IMR-90 (cell line): ENCODE data around the gene ENOX2. TPM values are rescaled to one million over a fixed set of nuclear protein-coding genes. Genes with fewer than 3 reads are reported as not detected.

Experiments
- ATAC-seq: fragments of 200-7000 bp; cut with Tn5 transposase; 2 replicates; pipeline ENCODE4 v1.9.1; 2020; ENCODE audit warnings: low read depth, mild to moderate bottlenecking, moderate library complexity
- BruUV-seq: library from RNA; stranded (reverse); fragments of 400-500 nt; replicated peaks from 2 replicates; lab custom pipeline; 2021; lab: Mats Ljungman, UMichigan
- CTCF ChIA-PET: fragments of 300-600 bp; formaldehyde crosslinking; extraction: SDS; loops from one replicate; lab custom pipeline; 2021; ENCODE audit warnings: antibody characterized with exemption; lab: Yijun Ruan, JAX
- POLR2A ChIA-PET: fragments of 300-600 bp; sonication (Branson Sonifier 250); formaldehyde crosslinking; loops from one replicate; lab custom pipeline; 2022; ENCODE audit warnings: antibody characterized with exemption; ENCODE audit not compliant: unreplicated experiment; lab: Charles Lee
- DNase-seq: peaks from one replicate; pipeline ENCODE4 v3.0.0; 2013
- H2AFZ ChIP-seq: replicated peaks from 2 replicates; pipeline ENCODE3; 2013; ENCODE audit warnings: low read length, mild to moderate bottlenecking; ENCODE audit not compliant: poor library complexity
- H2AK5ac ChIP-seq: 2 replicates; pipeline ENCODE4 v1.6.1; 2013; ENCODE audit warnings: low read depth, low read length, inconsistent platforms
- H2AK9ac ChIP-seq: replicated peaks from 2 replicates; pipeline ENCODE3; 2013; ENCODE audit warnings: mild to moderate bottlenecking, low read depth, low read length, moderate library complexity; ENCODE audit not compliant: poor library complexity
- H2BK120ac ChIP-seq: 2 replicates; pipeline ENCODE4 v1.6.1; 2013; ENCODE audit warnings: low read depth, low read length, inconsistent platforms
- H2BK15ac ChIP-seq: 3 replicates; pipeline ENCODE4 v1.6.1; 2013; ENCODE audit warnings: low read depth, low read length, inconsistent platforms
- H2BK20ac ChIP-seq: 2 replicates; pipeline ENCODE4 v1.6.1; 2013; ENCODE audit warnings: low read depth, mild to moderate bottlenecking, inconsistent platforms, low read length, moderate library complexity
- H2BK5ac ChIP-seq: 2 replicates; pipeline ENCODE4 v1.6.1; 2013; ENCODE audit warnings: mild to moderate bottlenecking, low read depth, low read length, inconsistent platforms; ENCODE audit not compliant: poor library complexity, severe bottlenecking
- H3K14ac ChIP-seq: replicated peaks from 2 replicates; pipeline ENCODE4 v1.6.1; 2013; ENCODE audit warnings: low read depth, low read length, inconsistent platforms
- H3K18ac ChIP-seq: 2 replicates; pipeline ENCODE4 v1.6.1; 2013; ENCODE audit warnings: low read depth, low read length, control low read depth
- H3K23ac ChIP-seq: 2 replicates; pipeline ENCODE4 v1.6.1; 2013; ENCODE audit warnings: low read depth, low read length, inconsistent platforms
- H3K27ac ChIP-seq: 2 replicates; pipeline ENCODE4 v1.5.1; 2013; ENCODE audit warnings: mild to moderate bottlenecking, control low read depth, low read length; ENCODE audit not compliant: insufficient read depth
- H3K27me3 ChIP-seq: 2 replicates; pipeline ENCODE4 v1.6.1; 2013; ENCODE audit warnings: low read length; ENCODE audit not compliant: control insufficient read depth, insufficient read depth
- H3K36me3 ChIP-seq: 2 replicates; pipeline ENCODE4 v1.6.1; 2013; ENCODE audit warnings: low read length, mixed read lengths; ENCODE audit not compliant: control insufficient read depth, insufficient read depth
- H3K4ac ChIP-seq: 2 replicates; pipeline ENCODE4 v1.6.1; 2013; ENCODE audit warnings: low read depth, low read length, inconsistent platforms
- H3K4me1 ChIP-seq: 2 replicates; pipeline ENCODE4 v1.6.1; 2013; ENCODE audit warnings: low read length, mixed read lengths; ENCODE audit not compliant: control insufficient read depth, insufficient read depth
- H3K4me2 ChIP-seq: 2 replicates; pipeline ENCODE4 v1.6.1; 2013; ENCODE audit warnings: low read depth, mild to moderate bottlenecking, control low read depth, low read length, moderate library complexity
- H3K4me3 ChIP-seq: 2 replicates; pipeline ENCODE4 v1.5.1; 2013; ENCODE audit warnings: low read depth, mild to moderate bottlenecking, control low read depth, low read length, moderate library complexity; ENCODE audit not compliant: insufficient read depth
- H3K56ac ChIP-seq: 2 replicates; pipeline ENCODE4 v1.6.1; 2013; ENCODE audit warnings: low read length, inconsistent platforms; ENCODE audit not compliant: insufficient read depth; ENCODE audit errors: extremely low read depth
- H3K79me1 ChIP-seq, 2 experiments: 2 replicates each; pipeline ENCODE4 v1.6.1; 2013; ENCODE audit warnings: low read length in 2 of 2, inconsistent platforms in 1 of 2, low read depth in 1 of 2
- H3K9ac ChIP-seq: 2 replicates; pipeline ENCODE4 v1.6.1; 2013; ENCODE audit warnings: low read depth, low read length, control low read depth
- H3K9me1 ChIP-seq: 2 replicates; pipeline ENCODE4 v1.6.1; 2013; ENCODE audit warnings: low read length, inconsistent platforms; ENCODE audit not compliant: insufficient read depth
- H3K9me3 ChIP-seq: 2 replicates; pipeline ENCODE4 v1.6.1; 2013; ENCODE audit warnings: low read length; ENCODE audit not compliant: control insufficient read depth, insufficient read depth
- H4K20me1 ChIP-seq: 2 replicates; pipeline ENCODE4 v1.6.1; 2013; ENCODE audit warnings: low read length, inconsistent platforms; ENCODE audit not compliant: insufficient read depth
- H4K5ac ChIP-seq: 2 replicates; pipeline ENCODE4 v1.6.1; 2013; ENCODE audit warnings: mild to moderate bottlenecking, low read depth, low read length, control low read depth
- H4K8ac ChIP-seq, 2 experiments: 2 replicates each; pipeline ENCODE4 v1.6.1; 2013; ENCODE audit warnings: low read depth in 2 of 2, low read length in 2 of 2, control low read depth in 1 of 2, inconsistent platforms in 1 of 2
- H4K91ac ChIP-seq: 2 replicates; pipeline ENCODE4 v1.6.1; 2013; ENCODE audit warnings: low read depth, low read length, inconsistent platforms; ENCODE audit not compliant: insufficient read depth
- FOS ChIP-seq: fragments of 150-350 bp; IDR thresholded peaks from 2 replicates; pipeline ENCODE4 v1.6.1; 2016; ENCODE audit warnings: low read depth, low read length
- MAZ ChIP-seq: IDR thresholded peaks from 2 replicates; pipeline ENCODE4 v1.6.1; 2012; ENCODE audit warnings: low read depth, mild to moderate bottlenecking, low read length, improper control_type of control experiment, moderate library complexity, borderline replicate concordance
- MXI1 ChIP-seq: IDR thresholded peaks from 2 replicates; pipeline ENCODE4 v1.6.1; 2012; ENCODE audit warnings: low read depth, mild to moderate bottlenecking, low read length, moderate library complexity, borderline replicate concordance
- NFE2L2 ChIP-seq: fragments of 150-350 bp; IDR thresholded peaks from 2 replicates; pipeline ENCODE4 v1.6.1; 2016; ENCODE audit warnings: low read depth, mild to moderate bottlenecking, low read length
- WGBS, 2 experiments: methylation state at CpG; one replicate each; pipeline versions ENCODE4 v1.1.5 to v1.1.7; 2013; ENCODE audit warnings: missing lambda C conversion rate in 2 of 2; ENCODE audit not compliant: insufficient read length in 1 of 2; ENCODE audit errors: extremely low coverage in 2 of 2; 5-methylcytosine and 5-hydroxymethylcytosine counted together
- dilution Hi-C: fragments of 300-500 bp; cut with HindIII; formaldehyde crosslinking; loops from one replicate; pipeline ENCODE4 v1.14.3; 2018; ENCODE audit warnings: low sequenced_read_pairs; ENCODE audit not compliant: unreplicated experiment
- in situ Hi-C: fragments of 300-500 bp; cut with MboI; formaldehyde crosslinking; loops from 3 replicates; pipeline ENCODE4 v1.14.3; 2019; ENCODE audit warnings: low sequenced_read_pairs, inconsistent platforms, mixed read lengths
- intact Hi-C: fragments of 100-400 bp; cut with micrococcal nuclease; formaldehyde crosslinking; loops from 2 replicates; pipeline ENCODE4 v1.10.0; 2022
- polyA plus RNA-seq, 3 experiments: library from polyadenylated mRNA; depleted of rRNA; stranded (reverse); fragments of >200 nt; gene quantifications; 2 replicates each; pipeline ENCODE4 v1.2.3, GENCODE V29; 2012; ENCODE audit warnings: low replicate concordance in 1 of 3
- total RNA-seq: library from RNA; depleted of rRNA; stranded (reverse); fragments of >200 nt; gene quantifications from 2 replicates; pipeline ENCODE4 v1.2.3, GENCODE V29; 2012
- TF ChIP-seq, protein P1 (sequence below): conservative IDR thresholded peaks from 2 replicates; pipeline ENCODE4 v1.5.1; 2012; ENCODE audit warnings: mild to moderate bottlenecking, low read depth, low read length, improper control_type of control experiment
- TF ChIP-seq, protein P2 (sequence below): fragments of 150-350 bp; IDR thresholded peaks from 2 replicates; pipeline ENCODE4 v1.6.1; 2016; ENCODE audit warnings: low read depth, mild to moderate bottlenecking, low read length, moderate library complexity, borderline replicate concordance

ENOX2 gene
- total and polyA plus RNA-seq, 2 of the 4 experiments (the other 2 are of a cell fraction): 6.3 to 11.8 TPM

DNA sequence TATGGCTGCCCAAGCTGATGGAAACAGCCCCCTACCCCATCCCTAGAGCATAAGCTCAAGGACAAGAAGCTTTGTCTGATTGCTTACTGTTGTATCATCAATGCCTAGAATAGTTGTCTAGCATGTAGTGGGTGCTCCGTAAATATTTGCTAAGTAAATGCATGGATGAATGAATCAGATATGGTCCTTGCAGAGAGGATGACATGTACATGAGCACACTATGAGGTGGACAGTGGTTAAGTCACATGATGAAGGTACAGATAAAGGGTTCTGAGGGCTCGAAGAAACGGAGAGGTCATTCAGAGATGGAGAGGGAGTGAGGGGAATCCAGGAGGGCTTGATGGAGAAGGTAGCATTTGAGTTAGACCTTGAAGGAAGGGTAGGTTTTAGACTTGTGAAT is 287.1 kb downstream of the ENOX2 start:
- no peak overlapping the region for H4K8ac ChIP-seq
- no peak overlapping the region for H3K18ac ChIP-seq
- DNase-seq: no peak
- dilution Hi-C loops: no loop called here
- no peak overlapping the region for H3K27ac ChIP-seq
- 47% methylated on average over 3 of the region's 3 CpGs; no CpG with 5 or more reads in 1 of the 2 experiments for WGBS, 2 experiments
- H3K9ac ChIP-seq: no peak overlapping the region
- no peak overlapping the region for H2AK5ac ChIP-seq
- no TSS peak for BruUV-seq
- H4K5ac ChIP-seq: no peak overlapping the region
- H2BK20ac ChIP-seq: no peak overlapping the region
- H4K91ac ChIP-seq: no peak overlapping the region
- no peak overlapping the region for H2BK5ac ChIP-seq
- no peak overlapping the region for H2AFZ ChIP-seq
- ATAC-seq: no peak
- ChIA-PET POLR2A (no interaction called here), CTCF (interaction anchor here (1.3 kb wide), 1 partner anchor 9 kb away, joined by 4 read pairs; no protein-coding TSS in a partner anchor)
- TF ChIP-seq FOS (no peak), MAZ (no peak), NFE2L2 (no peak), MXI1 (no peak)
- TF ChIP-seq, protein P1, sequence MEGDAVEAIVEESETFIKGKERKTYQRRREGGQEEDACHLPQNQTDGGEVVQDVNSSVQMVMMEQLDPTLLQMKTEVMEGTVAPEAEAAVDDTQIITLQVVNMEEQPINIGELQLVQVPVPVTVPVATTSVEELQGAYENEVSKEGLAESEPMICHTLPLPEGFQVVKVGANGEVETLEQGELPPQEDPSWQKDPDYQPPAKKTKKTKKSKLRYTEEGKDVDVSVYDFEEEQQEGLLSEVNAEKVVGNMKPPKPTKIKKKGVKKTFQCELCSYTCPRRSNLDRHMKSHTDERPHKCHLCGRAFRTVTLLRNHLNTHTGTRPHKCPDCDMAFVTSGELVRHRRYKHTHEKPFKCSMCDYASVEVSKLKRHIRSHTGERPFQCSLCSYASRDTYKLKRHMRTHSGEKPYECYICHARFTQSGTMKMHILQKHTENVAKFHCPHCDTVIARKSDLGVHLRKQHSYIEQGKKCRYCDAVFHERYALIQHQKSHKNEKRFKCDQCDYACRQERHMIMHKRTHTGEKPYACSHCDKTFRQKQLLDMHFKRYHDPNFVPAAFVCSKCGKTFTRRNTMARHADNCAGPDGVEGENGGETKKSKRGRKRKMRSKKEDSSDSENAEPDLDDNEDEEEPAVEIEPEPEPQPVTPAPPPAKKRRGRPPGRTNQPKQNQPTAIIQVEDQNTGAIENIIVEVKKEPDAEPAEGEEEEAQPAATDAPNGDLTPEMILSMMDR: no peak
- TF ChIP-seq, protein P2, sequence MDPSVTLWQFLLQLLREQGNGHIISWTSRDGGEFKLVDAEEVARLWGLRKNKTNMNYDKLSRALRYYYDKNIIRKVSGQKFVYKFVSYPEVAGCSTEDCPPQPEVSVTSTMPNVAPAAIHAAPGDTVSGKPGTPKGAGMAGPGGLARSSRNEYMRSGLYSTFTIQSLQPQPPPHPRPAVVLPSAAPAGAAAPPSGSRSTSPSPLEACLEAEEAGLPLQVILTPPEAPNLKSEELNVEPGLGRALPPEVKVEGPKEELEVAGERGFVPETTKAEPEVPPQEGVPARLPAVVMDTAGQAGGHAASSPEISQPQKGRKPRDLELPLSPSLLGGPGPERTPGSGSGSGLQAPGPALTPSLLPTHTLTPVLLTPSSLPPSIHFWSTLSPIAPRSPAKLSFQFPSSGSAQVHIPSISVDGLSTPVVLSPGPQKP: no peak
- H3K14ac ChIP-seq: no peak overlapping the region
- no peak overlapping the region for H3K4me3 ChIP-seq
- no peaks in the 10 kb centered on the region for H4K20me1 ChIP-seq
- H3K79me1 ChIP-seq: no peaks in the 10 kb centered on the region
- no peaks in the 10 kb centered on the region for H3K4me1 ChIP-seq
- no peaks in the 10 kb centered on the region for H3K36me3 ChIP-seq
- no peak overlapping the region for H3K23ac ChIP-seq
- H3K9me1 ChIP-seq: no peaks in the 10 kb centered on the region
- in situ Hi-C loops: no loop called here
- no peak overlapping the region for H2BK15ac ChIP-seq
- no peak overlapping the region for H3K4me2 ChIP-seq
- no peak overlapping the region for H3K56ac ChIP-seq
- no peaks in the 10 kb centered on the region for H3K9me3 ChIP-seq
- H2AK9ac ChIP-seq: no peak overlapping the region
- no peak overlapping the region for H3K4ac ChIP-seq
- H2BK120ac ChIP-seq: no peak overlapping the region
- intact Hi-C loops: no loop called here
- peaks cover 3% of the 10 kb centered on the region for H3K27me3 ChIP-seq
